Activated CD4-positive, alpha-beta memory T cell treated with anti-CD3 and anti-CD28 coated beads, Interleukin-2, amount 10 ng/mL, durations not matched to agents 7 days and 5 days (primary cell): ENCODE data around the gene STAT5B. TPM values are rescaled to one million over a fixed set of nuclear protein-coding genes. Genes with fewer than 3 reads are reported as not detected.
"Not testable (repeated sequence)": the region's sequence is repeated elsewhere in the genome, so short reads cannot be mapped to it uniquely, and the experiment has no call there.

Source experiments
- CTCF ChIA-PET: fragments of 350-600 bp; sonication (Branson Sonifier 250); formaldehyde crosslinking; loops from one replicate; lab custom pipeline; 2021; ENCODE audit warnings: antibody characterized with exemption, inconsistent platforms; lab: Charles Lee
- POLR2A ChIA-PET: fragments of 350-600 bp; sonication (Branson Sonifier 250); formaldehyde crosslinking; loops from one replicate; lab custom pipeline; 2021; ENCODE audit warnings: antibody characterized with exemption; lab: Charles Lee
- DNase-seq: peaks from one replicate; pipeline ENCODE4 v3.0.0-alpha.2; 2020
- H3K27ac Mint-ChIP-seq: one replicate; pipeline ENCODE4 v1.8.0; 2021; ENCODE audit warnings: mild to moderate bottlenecking, mixed read lengths
- H3K27me3 Mint-ChIP-seq: one replicate; pipeline ENCODE4 v1.8.0; 2021; ENCODE audit warnings: mixed read lengths
- H3K36me3 Mint-ChIP-seq: one replicate; pipeline ENCODE4 v1.8.0; 2021; ENCODE audit warnings: low read depth, mixed read lengths
- H3K4me1 Mint-ChIP-seq: one replicate; pipeline ENCODE4 v1.8.0; 2021; ENCODE audit warnings: mixed read lengths
- H3K4me3 Mint-ChIP-seq: one replicate; pipeline ENCODE4 v1.8.0; 2021; ENCODE audit warnings: mild to moderate bottlenecking, mixed read lengths
- H3K9me3 Mint-ChIP-seq: one replicate; pipeline ENCODE4 v1.8.0; 2021; ENCODE audit warnings: mixed read lengths
- total RNA-seq, 2 experiments: library from RNA; stranded (reverse); gene quantifications; one replicate each; pipeline ENCODE4 v1.2.3, GENCODE V29; 2021

Gene STAT5B
- total RNA-seq, 2 experiments from 2014 or later = 163 to 171 TPM

DNA sequence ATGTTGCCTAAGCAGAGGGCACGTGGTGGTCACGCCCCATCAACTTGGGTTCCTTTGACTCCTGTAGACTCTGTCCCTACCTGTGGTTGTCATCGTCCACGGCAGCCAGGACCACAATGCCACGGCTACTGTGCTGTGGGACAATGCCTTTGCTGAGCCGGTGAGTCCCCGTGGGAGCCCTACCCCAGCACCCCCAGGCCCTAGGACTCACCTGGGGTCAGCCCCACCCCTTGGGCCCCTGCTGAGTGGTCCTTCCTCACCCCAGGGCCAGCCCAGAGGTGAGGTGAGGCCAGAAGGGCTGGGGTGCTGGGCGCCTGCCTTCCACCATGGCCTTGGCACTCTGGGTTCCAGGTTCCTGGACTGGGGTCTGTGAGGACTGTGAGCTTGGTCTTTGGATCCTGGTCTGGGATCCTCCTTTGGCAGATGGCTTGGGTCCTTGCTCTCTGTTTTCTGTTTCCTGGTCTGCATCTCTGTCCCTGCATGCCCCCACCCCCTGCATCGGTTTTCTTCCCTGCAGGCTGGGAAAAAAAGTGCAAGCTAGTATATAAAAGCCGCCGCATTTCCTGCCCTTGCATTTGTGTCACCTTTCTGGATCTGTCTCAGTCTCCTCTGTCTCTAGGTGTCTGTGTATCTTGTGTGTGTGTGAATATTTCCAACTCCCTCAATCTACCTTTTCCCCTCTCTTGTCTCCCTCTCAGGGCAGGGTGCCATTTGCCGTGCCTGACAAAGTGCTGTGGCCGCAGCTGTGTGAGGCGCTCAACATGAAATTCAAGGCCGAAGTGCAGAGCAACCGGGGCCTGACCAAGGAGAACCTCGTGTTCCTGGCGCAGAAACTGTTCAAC lies 29.6 kb upstream of the STAT5B start:
- no peak for DNase-seq
- Mint-ChIP-seq H3K27ac (peak overlapping the region; percentile 57), H3K27me3 (no peaks in the 10 kb centered on the region), H3K9me3 (no peaks in the 10 kb centered on the region), H3K4me3 (no peak overlapping the region), H3K36me3 (peaks cover 80% of the 10 kb centered on the region), H3K4me1 (peaks cover 16% of the 10 kb centered on the region)
- ChIA-PET CTCF (no interaction called here), POLR2A (interaction anchor here (1.3 kb wide), 1 partner anchor 19 kb away, joined by 3 read pairs; no protein-coding TSS in a partner anchor)

GRCh38 chr17:42305031-42305330 lies 28.8 kb upstream of the STAT5B start:
- H3K4me1 Mint-ChIP-seq = not testable (repeated sequence)
- peaks cover 74% of the 10 kb centered on the region for H3K36me3 Mint-ChIP-seq
- POLR2A ChIA-PET = interaction anchor here (1.6 kb wide), 1 partner anchor 16 kb away, joined by 7 read pairs; no protein-coding TSS in a partner anchor

GRCh38 chr17:42304187-42305030 lies 28.2 kb upstream of the STAT5B start:
- CTCF ChIA-PET = interaction anchor here (0.7 to 1.2 kb wide), 2 partner anchors 8 to 82 kb away, joined by 3 to 5 read pairs; no protein-coding TSS in a partner anchor
- Mint-ChIP-seq H3K4me1 (peaks cover 8% of the 10 kb centered on the region), H3K27me3 (no peaks in the 10 kb centered on the region), H3K4me3 (no peak overlapping the region), H3K9me3 (no peaks in the 10 kb centered on the region), H3K27ac (peak overlapping the region; percentile 15), H3K36me3 (peaks cover 68% of the 10 kb centered on the region)
- DNase-seq = no peak
- POLR2A ChIA-PET = interaction anchor here (0.9 to 1.6 kb wide), 2 partner anchors 15 to 110 kb away, joined by 4 to 7 read pairs; partner anchors contain the start of gene GHDC

More at GRCh38 chr17:42305031-42305330, 28.8 kb upstream of the STAT5B start:
- DNase-seq, H3K4me3 Mint-ChIP-seq, CTCF ChIA-PET, H3K9me3 Mint-ChIP-seq, H3K27ac Mint-ChIP-seq, H3K27me3 Mint-ChIP-seq: not testable (repeated sequence)

DNA sequence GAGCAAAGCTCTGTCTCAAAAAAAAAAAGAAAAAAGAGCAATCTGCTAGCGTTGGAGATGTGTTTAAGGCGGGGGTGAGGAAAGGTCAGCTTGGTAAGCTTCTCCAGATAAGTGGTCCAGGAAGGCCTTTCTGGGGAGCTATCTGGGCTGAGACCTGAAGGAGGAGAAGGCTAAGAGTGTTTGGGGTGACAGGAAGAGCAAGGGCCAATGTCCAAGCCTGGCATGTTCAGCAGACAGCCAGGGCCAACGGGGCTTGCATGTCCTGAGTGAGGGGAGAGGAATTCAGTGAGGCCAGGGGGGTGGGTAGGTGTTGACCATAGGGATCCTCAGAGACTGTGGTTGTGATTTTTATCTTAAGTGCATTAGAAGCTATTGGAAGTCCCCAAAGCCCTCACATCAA lies 27.5 kb upstream of the STAT5B start:
- H3K4me3 Mint-ChIP-seq = no peak overlapping the region

DNA sequence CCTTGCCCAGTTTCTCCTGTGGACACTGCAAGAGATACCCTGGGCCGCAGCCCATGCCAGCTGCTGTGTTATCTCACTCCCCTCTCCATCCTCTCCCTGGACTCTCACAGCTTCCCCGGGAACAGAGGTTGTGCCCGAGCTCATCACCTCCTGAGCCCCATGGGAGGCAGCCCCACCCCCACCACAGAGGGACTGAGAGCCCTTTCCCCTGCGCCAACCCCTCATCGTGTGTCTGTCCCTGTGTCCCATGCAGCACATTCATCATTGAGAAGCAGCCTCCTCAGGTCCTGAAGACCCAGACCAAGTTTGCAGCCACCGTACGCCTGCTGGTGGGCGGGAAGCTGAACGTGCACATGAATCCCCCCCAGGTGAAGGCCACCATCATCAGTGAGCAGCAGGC lies 24.8 kb upstream of the STAT5B start:
- H3K36me3 Mint-ChIP-seq = peaks cover 55% of the 10 kb centered on the region
- no peaks in the 10 kb centered on the region for H3K27me3 Mint-ChIP-seq
- no peaks in the 10 kb centered on the region for H3K9me3 Mint-ChIP-seq
- H3K4me3 Mint-ChIP-seq = no peak overlapping the region
- peaks cover 6% of the 10 kb centered on the region for H3K4me1 Mint-ChIP-seq
- DNase-seq = no peak
- no peak overlapping the region for H3K27ac Mint-ChIP-seq
- POLR2A ChIA-PET = no interaction called here
- CTCF ChIA-PET = interaction anchor here (1.0 to 1.2 kb wide), 2 partner anchors 11 to 102 kb away, joined by 3 to 5 read pairs; no protein-coding TSS in a partner anchor

More for the DNA sequence above, 27.5 kb upstream of the STAT5B start:
- peaks cover 8% of the 10 kb centered on the region for H3K4me1 Mint-ChIP-seq
- H3K9me3 Mint-ChIP-seq = no peaks in the 10 kb centered on the region
- no peaks in the 10 kb centered on the region for H3K27me3 Mint-ChIP-seq
- no peak for DNase-seq
- no peak overlapping the region for H3K27ac Mint-ChIP-seq
- ChIA-PET POLR2A (interaction anchor here (0.6 to 1.6 kb wide), 3 partner anchors 14 to 245 kb away, joined by 3 to 7 read pairs (median 4); partner anchors contain the start of gene GHDC), CTCF (interaction anchor here (0.7 to 1.2 kb wide), 3 partner anchors 9 to 82 kb away, joined by 3 to 5 read pairs (median 3); no protein-coding TSS in a partner anchor)
- peaks cover 67% of the 10 kb centered on the region for H3K36me3 Mint-ChIP-seq

- H3K9me3 Mint-ChIP-seq, CTCF ChIA-PET, POLR2A ChIA-PET, H3K4me3 Mint-ChIP-seq, H3K27ac Mint-ChIP-seq, H3K27me3 Mint-ChIP-seq, H3K4me1 Mint-ChIP-seq, DNase-seq: not testable (repeated sequence)
- H3K36me3 Mint-ChIP-seq = peaks cover 63% of the 10 kb centered on the region
Observed at GRCh38 chr17:42299913-42300312, 23.7 kb upstream of the STAT5B start.

- peaks cover 63% of the 10 kb centered on the region for H3K36me3 Mint-ChIP-seq
- CTCF ChIA-PET, DNase-seq, H3K9me3 Mint-ChIP-seq, H3K27ac Mint-ChIP-seq, H3K4me1 Mint-ChIP-seq, H3K27me3 Mint-ChIP-seq, H3K4me3 Mint-ChIP-seq, POLR2A ChIA-PET: not testable (repeated sequence)
Observed at GRCh38 chr17:42299361-42299760, 23.2 kb upstream of the STAT5B start.

GRCh38 chr17:42297775-42298174 lies 21.6 kb upstream of the STAT5B start:
- H3K9me3 Mint-ChIP-seq, DNase-seq, H3K27ac Mint-ChIP-seq, H3K4me3 Mint-ChIP-seq, POLR2A ChIA-PET, H3K4me1 Mint-ChIP-seq, H3K27me3 Mint-ChIP-seq: not testable (repeated sequence)
- H3K36me3 Mint-ChIP-seq = peaks cover 55% of the 10 kb centered on the region
- CTCF ChIA-PET = interaction anchor here (1.2 to 1.4 kb wide), 3 partner anchors 13 to 108 kb away, joined by 3 to 5 read pairs (median 4); no protein-coding TSS in a partner anchor

DNA sequence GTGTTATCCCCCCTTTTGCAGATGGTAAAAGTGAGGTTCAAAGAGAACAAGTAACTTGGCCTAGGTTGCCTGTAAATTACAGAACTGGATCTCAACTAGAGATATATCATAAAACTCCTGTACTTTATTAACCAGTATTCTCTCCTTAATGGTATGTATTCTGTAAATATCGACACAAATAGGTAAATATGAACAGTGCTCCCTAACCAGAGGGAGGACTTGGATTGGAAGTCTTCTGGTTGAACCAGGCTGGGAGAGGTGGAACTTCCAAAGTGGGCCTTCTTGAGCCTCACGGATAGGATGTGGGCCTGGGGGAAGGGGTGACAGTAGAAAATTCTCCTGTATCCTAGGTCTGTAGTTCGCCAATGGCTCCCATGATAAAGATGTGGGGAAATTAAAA lies 19.8 kb upstream of the STAT5B start:
- peaks cover 51% of the 10 kb centered on the region for H3K36me3 Mint-ChIP-seq
- H3K4me1 Mint-ChIP-seq = peaks cover 18% of the 10 kb centered on the region
- no peak overlapping the region for H3K4me3 Mint-ChIP-seq
- DNase-seq = no peak
- H3K27ac Mint-ChIP-seq = no peak overlapping the region
- H3K9me3 Mint-ChIP-seq = no peaks in the 10 kb centered on the region
- ChIA-PET POLR2A (interaction anchor here (0.7 to 1.1 kb wide), 2 partner anchors 16 to 18 kb away, joined by 3 read pairs; no protein-coding TSS in a partner anchor), CTCF (interaction anchor here (0.6 to 2.2 kb wide), 4 partner anchors 16 to 110 kb away, joined by 3 to 9 read pairs (median 4); no protein-coding TSS in a partner anchor)
- no peaks in the 10 kb centered on the region for H3K27me3 Mint-ChIP-seq

DNA sequence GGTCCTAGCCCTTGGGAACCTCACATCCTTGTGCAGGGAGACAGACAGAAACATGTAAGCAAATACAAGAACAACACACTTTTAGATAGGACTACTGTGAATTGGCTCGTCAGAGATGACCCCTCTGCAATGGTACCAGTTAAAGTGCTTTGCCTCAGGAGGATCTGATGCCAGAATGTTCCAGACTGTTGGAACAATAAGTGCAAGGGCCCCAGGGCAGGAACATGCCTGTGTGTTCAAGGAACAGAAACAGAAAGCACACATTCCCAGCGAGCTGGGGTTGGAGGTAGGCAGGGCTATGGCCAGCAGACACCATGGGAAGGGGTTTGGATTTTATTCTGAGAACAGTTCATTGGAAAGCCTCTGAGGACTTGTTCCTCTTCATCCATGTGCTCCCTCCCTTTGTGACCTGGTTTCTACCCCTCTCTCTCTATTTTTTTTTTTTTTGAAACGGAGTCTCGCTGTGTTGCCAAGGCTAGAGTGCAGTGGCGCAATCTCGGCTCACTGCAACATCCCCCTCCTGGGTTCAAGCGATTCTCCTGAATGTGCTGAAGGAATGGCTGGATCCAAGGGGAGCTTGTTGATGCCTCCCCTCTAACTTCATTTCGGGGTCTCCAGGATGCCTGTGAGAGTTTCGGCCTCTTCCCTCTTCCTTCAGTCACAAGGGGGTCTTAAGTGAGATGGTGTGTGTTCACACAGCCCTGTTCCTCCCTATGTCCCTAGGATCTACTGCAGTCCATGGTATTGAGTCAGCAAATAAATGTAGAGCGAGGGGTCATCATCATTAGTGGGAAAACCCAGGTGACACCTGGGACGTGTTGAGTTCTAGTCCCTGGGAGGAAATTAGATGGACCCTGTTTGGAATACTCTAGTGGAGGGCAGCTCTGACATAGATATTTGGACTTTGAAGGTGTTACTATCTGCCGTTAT lies 18.5 kb upstream of the STAT5B start:
- H3K36me3 Mint-ChIP-seq = peaks cover 50% of the 10 kb centered on the region
- H3K4me1 Mint-ChIP-seq = peaks cover 30% of the 10 kb centered on the region
- no peak for DNase-seq
- H3K27ac Mint-ChIP-seq = no peak overlapping the region
- ChIA-PET CTCF (interaction anchor here (0.6 to 2.2 kb wide), 3 partner anchors 54 to 72 kb away, joined by 3 to 9 read pairs (median 7); no protein-coding TSS in a partner anchor), POLR2A (interaction anchor here (0.8 to 2.0 kb wide), 4 partner anchors 14 to 19 kb away, joined by 3 to 5 read pairs (median 4); partner anchors contain the start of gene STAT5B)
- no peak overlapping the region for H3K4me3 Mint-ChIP-seq
- H3K27me3 Mint-ChIP-seq = no peaks in the 10 kb centered on the region
- H3K9me3 Mint-ChIP-seq = no peaks in the 10 kb centered on the region

DNA sequence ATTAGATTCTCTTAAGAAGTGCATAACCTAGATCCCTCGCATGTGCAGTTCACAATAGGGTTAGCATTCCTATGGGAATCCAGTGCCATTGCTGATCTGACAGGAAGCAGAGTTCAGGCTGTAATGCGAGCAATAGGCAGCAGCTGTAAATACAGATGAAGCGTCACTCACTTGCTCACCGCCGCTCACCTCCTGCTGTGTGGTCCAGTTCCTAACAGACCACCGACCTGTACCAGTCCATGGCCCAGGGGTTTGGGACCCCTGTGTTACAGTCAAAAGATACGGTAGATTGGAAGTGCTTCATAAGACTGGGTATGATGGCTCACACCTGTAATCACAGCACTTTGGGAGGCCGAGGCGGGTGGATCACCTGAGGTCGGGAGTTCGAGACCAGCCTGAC lies 14.9 kb upstream of the STAT5B start:
- POLR2A ChIA-PET = interaction anchor here (3.6 to 11.7 kb wide), 2 partner anchors 17 to 18 kb away, joined by 19 to 193 read pairs; partner anchors contain the start of gene STAT5B
- Mint-ChIP-seq H3K4me1 (peaks cover 56% of the 10 kb centered on the region), H3K36me3 (peaks cover 44% of the 10 kb centered on the region), H3K27ac (no peak overlapping the region), H3K9me3 (no peaks in the 10 kb centered on the region), H3K4me3 (no peak overlapping the region), H3K27me3 (no peaks in the 10 kb centered on the region)
- DNase-seq = no peak
- CTCF ChIA-PET = interaction anchor here (3.2 kb wide), 1 partner anchor 69 kb away, joined by 27 read pairs; no protein-coding TSS in a partner anchor
